DMS79 (cell line): Measurements from ENCODE around the gene MSI2.
A peak's percentile ranks its signal among the peaks of the same experiment; 100 is the strongest.
"Not testable (repeated sequence)": the region's sequence is repeated elsewhere in the genome, so short reads cannot be mapped to it uniquely, and the experiment has no call there.

Experiments
- DNase-seq: peaks from one replicate; lab custom pipeline; 2025; lab: John Stamatoyannopoulos, UW

MSI2 gene

DNA sequence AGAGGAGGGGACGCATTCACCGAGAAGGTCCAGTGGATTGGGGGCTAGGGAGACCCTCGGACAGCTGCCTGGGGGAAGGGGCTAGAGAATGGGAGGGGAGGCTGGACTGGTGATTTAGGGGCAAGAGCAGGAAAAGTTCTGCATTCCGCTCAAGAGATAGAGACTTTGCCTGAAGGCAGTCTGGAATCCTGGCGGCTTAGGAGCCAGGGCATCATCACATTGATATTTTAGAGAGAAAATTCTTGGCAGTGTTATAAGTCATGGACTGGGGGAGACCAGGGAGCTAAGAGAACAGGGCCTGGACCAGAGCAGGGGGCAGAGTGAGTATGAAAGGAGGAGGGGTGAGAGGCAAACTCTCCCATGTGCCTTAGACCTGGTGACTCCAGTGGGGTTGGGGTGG, 35.8 kb downstream of the MSI2 start:
- DNase-seq: no peak

DNA sequence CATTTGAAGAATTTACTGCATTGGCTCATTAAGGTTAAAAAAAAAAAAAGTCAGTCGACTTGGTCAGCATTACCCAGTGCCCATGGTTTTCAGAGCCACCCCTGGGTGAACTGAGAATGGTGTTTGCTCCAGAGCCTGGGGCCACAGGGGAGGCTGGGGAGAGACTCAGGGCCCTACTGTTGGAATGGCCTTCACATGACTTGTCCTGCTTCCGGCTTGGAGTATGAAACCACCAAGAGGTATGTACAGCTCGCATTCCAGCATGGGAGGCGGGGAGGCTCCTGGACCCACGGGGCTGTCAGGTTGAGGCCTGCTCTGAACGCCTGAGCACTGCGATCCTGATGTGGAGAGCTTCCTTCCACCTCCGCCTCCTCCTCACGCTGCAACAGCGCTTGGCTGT, 36.8 kb downstream of the MSI2 start:
- no peak for DNase-seq

GRCh38 chr17:57294101-57294500, 37.8 kb downstream of the MSI2 start:
- DNase-seq: peak; percentile 54

GRCh38 chr17:57294629-57295501, 38.5 kb downstream of the MSI2 start:
- DNase-seq: peak; percentile 58

- DNase-seq: peak; percentile 17
These were observed 39.3 kb downstream of the MSI2 start for GRCh38 chr17:57295526-57296023.

DNA sequence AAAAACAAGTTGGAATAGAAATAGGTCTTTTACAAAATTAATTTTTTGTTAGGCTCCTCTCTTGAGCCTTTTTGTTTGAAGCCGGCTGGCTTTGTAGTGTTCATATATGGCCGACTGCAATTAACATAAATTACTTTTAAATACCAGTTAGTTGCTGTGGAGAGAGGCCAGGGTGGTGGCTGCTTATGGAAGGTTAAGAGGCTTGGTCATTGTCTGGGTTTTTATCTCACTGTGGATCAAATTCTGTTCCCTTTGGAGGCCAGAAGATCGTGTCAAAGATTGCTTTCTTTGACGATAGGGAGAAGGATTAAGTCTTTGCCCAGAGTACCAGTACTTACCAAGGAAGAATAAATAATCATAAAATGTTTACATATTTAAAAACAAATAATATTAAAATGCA, 39.9 kb downstream of the MSI2 start:
- DNase-seq: peak; percentile 30

- DNase-seq: no peak
These were observed 42.9 kb downstream of the MSI2 start for GRCh38 chr17:57299176-57299575.

- not testable (repeated sequence) for DNase-seq
These were observed 44.3 kb downstream of the MSI2 start for GRCh38 chr17:57300592-57300991.

- DNase-seq: no peak
These were observed 46.6 kb downstream of the MSI2 start for GRCh38 chr17:57302690-57303465.

- DNase-seq: no peak
These were observed 48.9 kb downstream of the MSI2 start for GRCh38 chr17:57305144-57305728.

GRCh38 chr17:57305908-57306504, 49.7 kb downstream of the MSI2 start:
- DNase-seq: no peak

DNA sequence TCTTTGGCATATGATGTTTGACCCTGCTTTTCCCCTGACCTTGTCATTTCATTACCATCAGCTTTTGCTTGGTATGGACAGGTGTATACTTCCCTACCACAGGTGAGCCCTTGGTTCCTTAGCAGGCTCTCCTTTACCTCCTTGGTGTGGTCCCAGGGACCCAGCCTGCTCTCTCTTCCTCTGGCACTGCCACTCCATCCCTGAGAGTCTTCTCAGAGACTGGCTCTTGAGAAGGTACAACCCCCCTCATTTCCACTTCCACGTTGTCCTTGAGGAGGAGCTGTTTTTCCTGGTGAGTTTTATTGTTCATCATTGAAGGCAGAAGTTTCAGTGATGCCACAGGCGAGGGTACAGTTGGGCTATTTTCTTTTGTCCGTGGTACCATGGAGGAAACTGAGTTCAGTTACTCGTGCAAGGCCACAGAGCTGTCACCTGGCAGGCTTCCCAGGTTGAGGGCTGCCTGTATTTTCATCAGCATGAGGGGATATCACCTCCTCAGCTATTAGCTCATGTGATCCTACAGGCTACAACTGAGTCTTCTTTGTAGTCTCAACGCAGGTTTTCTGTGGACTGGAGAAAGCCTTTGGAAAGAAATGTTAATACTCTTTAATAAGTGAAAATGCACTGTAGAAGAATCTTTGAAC, 52.3 kb downstream of the MSI2 start:
- peak; percentile 19 for DNase-seq

- no peak for DNase-seq
These were observed 53.2 kb downstream of the MSI2 start for GRCh38 chr17:57309479-57309878.

DNA sequence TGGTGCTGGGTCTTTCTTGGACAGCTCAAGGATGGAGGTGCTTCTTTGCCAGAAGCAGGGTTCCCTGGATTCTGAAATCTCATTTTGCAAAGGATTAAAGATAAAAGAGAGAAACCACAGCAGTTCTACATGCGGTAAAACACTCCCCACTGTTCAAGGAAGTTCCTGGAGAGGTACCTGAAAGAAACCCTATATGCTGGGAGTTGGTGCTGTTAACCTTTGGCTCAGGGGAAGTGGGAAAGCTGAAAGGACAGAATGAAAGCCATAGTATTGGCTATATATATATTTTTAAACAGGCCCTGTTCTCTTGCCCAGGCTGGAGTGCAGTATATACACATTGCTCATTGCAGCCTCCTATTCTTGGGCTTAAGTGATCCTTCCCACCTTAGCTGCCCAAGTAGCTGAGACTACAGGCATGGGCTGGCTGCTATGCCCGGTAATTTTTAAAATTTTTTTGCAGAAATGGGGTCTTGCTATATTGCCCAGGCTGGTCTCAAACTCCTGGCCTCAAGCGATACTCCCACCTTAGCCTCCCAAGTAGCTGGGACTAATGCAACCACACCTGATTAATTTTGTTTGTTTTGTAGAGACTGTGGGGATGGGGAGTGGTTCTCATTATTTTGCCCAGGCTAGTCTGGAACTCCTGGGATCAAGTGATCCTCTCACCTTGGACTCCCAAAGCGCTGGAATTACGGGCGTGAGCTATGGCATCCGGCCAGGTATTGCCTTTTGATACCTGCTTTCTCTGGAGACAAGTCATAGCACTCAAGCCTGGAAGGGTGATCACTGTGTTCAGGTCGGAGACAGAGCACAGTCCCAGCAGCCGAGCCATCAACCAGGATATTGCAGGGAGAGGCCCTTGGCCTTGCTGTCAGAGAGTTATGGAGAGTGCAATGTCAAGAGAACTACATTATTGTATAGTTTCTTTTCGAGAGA, 55.2 kb downstream of the MSI2 start:
- DNase-seq: no peak

- DNase-seq: no peak
These were observed 55.9 kb downstream of the MSI2 start for GRCh38 chr17:57312242-57312641.

GRCh38 chr17:57313097-57313835, 56.9 kb downstream of the MSI2 start:
- DNase-seq: no peak

DNA sequence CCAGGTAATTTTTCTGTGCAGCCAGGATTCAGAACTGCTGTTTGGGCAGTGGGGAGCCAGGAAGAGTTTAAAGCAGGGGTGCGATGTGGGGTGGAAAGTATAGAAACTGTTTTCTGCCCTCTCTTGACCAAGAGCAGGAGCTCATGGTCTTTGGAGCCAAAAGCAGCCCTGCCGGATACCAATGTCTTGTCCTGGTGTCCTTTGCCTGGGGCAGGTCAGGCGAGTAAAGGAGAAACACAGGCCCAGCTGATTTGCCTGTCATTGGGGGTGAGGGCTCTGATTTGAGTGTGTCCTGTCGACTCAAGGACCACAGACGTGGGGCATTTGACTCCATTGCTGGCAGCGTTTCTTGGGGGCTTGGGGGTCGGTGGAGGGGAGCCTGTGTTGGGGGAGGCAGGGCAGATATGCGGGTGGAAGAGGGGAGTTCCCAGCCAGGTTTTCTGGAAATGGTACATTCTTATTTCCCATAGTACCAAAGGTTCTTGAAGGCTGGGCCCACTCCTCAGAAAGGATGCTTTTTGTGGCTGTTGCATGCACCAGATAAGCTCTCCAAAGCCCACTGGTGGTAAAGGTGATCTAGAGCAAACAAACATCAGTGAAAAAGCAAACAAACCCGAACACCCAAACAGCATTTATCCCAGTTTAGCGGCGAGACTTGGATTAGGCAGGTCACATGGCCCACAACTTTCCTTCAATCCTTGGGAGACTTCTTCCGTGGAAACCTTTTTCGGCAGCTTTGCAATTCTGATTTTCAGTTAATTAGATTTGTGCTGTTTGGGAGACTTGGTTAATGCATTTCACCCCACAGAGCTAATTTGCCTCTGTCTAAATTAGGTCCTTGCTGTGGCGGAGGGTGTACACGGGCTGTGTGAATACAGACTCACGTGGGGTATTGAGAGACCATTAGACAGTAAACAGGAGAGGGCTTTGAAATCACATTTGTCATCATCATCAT, 59.0 kb downstream of the MSI2 start:
- DNase-seq: no peak

GRCh38 chr17:57316361-57316760, 60.0 kb downstream of the MSI2 start:
- DNase-seq: no peak

DNA sequence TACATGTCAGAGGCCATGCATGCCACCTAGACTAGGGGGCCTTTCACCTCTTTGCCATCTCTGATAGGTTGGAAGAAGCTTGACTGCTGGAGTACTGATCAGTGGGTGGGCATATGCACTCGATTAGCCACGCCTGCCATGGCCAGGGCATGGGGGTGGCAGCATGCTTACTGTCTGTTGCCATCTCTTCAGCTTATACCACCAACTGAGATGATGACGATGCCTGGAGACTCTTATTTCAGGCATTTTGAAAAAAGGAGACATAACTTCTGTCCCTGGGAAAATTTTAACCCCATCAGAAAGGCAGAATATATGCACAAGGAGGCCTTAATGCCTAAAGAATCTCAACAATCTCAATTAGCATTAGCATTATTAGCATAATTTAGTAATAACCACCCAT, 60.8 kb downstream of the MSI2 start:
- DNase-seq: no peak
